Upper lobe of right lung (tissue), 1 donor: ENCODE results near the gene ALPK3. TPM values are rescaled to one million over a fixed set of nuclear protein-coding genes. Genes with fewer than 3 reads are reported as not detected.
A peak's percentile ranks its signal among the peaks of the same experiment; 100 is the strongest.

Source experiments
- ATAC-seq: fragments of 200-7000 bp; cut with Tn5 transposase; one replicate; pipeline ENCODE4 v1.9.1; 2020; ENCODE audit warnings: mild to moderate bottlenecking, moderate library complexity
- DNase-seq: peaks from one replicate; pipeline ENCODE4 v3.0.0-alpha.2; 2020
- H3K27ac ChIP-seq: fragments of 200-600 bp; one replicate; pipeline ENCODE4 v1.8.0; 2022
- H3K27me3 ChIP-seq: fragments of 200-600 bp; one replicate; pipeline ENCODE4 v1.8.0; 2022; ENCODE audit warnings: mild to moderate bottlenecking
- H3K36me3 ChIP-seq: fragments of 200-600 bp; one replicate; pipeline ENCODE4 v1.8.0; 2022
- H3K4me1 ChIP-seq: fragments of 200-600 bp; one replicate; pipeline ENCODE4 v1.8.0; 2022
- H3K4me3 ChIP-seq: fragments of 200-600 bp; one replicate; pipeline ENCODE4 v1.8.0; 2022; ENCODE audit warnings: mild to moderate bottlenecking
- H3K9me3 ChIP-seq: fragments of 200-600 bp; one replicate; pipeline ENCODE4 v1.8.0; 2022
- CTCF ChIP-seq: fragments of 200-600 bp; IDR thresholded peaks from one replicate; pipeline ENCODE4 v1.8.0; 2022; ENCODE audit warnings: antibody characterized with exemption
- intact Hi-C: fragments of 100-400 bp; cut with DNase I; formaldehyde crosslinking; loops from one replicate; pipeline ENCODE4 v1.11.0; 2022
- total RNA-seq: library from RNA; stranded (reverse); fragmentation: NEBNext Ultra II Directional; extraction: Animal tissue kit (Norgen Biotek cat#: 25700); gene quantifications from one replicate; pipeline ENCODE4 v1.2.1, GENCODE V29; 2021
- donor health status: DM: no; HTN: yes; CAD: no; lungs with severe emphysema.

Gene ALPK3
- total RNA-seq, 1 donor from 2014 or later = 21.0 TPM

- Histone ChIP-seq H3K4me3 (no peak overlapping the region), H3K27me3 (no peaks in the 10 kb centered on the region), H3K4me1 (peaks cover 42% of the 10 kb centered on the region), H3K9me3 (no peaks in the 10 kb centered on the region), H3K27ac (peak overlapping the region; percentile 17), H3K36me3 (no peaks in the 10 kb centered on the region)
- no peak for ATAC-seq
- intact Hi-C loops = no loop called here
- TF ChIP-seq CTCF = no peak
- peak; percentile 35 for DNase-seq
Measured at GRCh38 chr15:84823282-84823878, 6.2 kb downstream of the ALPK3 start.

- H3K9me3 ChIP-seq = no peaks in the 10 kb centered on the region
- peaks cover 32% of the 10 kb centered on the region for H3K4me1 ChIP-seq
- intact Hi-C loops = no loop called here
- no peak overlapping the region for H3K4me3 ChIP-seq
- H3K27me3 ChIP-seq = no peaks in the 10 kb centered on the region
- TF ChIP-seq CTCF = no peak
- DNase-seq (peak; percentile 13), ATAC-seq (no peak)
- no peaks in the 10 kb centered on the region for H3K36me3 ChIP-seq
- H3K27ac ChIP-seq = no peak overlapping the region
Measured at GRCh38 chr15:84824260-84825007, 7.3 kb downstream of the ALPK3 start.

DNA sequence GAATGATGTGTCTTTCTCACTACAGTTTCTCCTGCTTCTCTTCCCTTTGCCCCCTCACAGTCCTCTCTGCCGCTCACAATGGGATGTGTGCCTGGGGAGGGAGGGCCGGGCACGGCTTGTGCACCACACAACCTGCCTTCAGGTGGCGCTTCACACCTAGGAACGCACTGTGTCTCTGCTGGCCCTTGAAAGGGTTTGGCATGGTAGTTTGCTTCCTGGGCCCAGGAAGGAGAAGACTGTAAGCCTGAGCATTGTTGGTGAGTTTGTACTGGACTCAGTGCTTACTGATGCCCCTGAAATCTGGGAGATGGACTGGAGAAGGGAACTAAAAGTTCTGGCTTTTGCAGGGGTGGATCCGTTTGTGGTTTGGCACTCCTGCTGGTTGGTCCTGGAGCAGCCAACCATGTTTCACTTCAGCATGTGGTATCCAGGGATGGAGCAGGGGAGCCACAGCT lies 9.2 kb downstream of the ALPK3 start:
- ATAC-seq = peak; percentile 80
- intact Hi-C loops = no loop called here
- no peak overlapping the region for H3K27ac ChIP-seq
- H3K4me1 ChIP-seq = peaks cover 23% of the 10 kb centered on the region
- H3K9me3 ChIP-seq = no peaks in the 10 kb centered on the region
- peak; percentile 24 for TF ChIP-seq CTCF
- H3K27me3 ChIP-seq = no peaks in the 10 kb centered on the region
- DNase-seq = no peak
- no peak overlapping the region for H3K4me3 ChIP-seq
- no peaks in the 10 kb centered on the region for H3K36me3 ChIP-seq

- intact Hi-C loops = no loop called here
- Histone ChIP-seq H3K27me3 (no peaks in the 10 kb centered on the region), H3K36me3 (no peaks in the 10 kb centered on the region), H3K4me1 (peaks cover 25% of the 10 kb centered on the region), H3K9me3 (no peaks in the 10 kb centered on the region), H3K4me3 (no peak overlapping the region), H3K27ac (no peak overlapping the region)
- ATAC-seq (no peak), DNase-seq (no peak)
- TF ChIP-seq CTCF = no peak
Measured at GRCh38 chr15:84827246-84827645, 10.1 kb downstream of the ALPK3 start.

DNA sequence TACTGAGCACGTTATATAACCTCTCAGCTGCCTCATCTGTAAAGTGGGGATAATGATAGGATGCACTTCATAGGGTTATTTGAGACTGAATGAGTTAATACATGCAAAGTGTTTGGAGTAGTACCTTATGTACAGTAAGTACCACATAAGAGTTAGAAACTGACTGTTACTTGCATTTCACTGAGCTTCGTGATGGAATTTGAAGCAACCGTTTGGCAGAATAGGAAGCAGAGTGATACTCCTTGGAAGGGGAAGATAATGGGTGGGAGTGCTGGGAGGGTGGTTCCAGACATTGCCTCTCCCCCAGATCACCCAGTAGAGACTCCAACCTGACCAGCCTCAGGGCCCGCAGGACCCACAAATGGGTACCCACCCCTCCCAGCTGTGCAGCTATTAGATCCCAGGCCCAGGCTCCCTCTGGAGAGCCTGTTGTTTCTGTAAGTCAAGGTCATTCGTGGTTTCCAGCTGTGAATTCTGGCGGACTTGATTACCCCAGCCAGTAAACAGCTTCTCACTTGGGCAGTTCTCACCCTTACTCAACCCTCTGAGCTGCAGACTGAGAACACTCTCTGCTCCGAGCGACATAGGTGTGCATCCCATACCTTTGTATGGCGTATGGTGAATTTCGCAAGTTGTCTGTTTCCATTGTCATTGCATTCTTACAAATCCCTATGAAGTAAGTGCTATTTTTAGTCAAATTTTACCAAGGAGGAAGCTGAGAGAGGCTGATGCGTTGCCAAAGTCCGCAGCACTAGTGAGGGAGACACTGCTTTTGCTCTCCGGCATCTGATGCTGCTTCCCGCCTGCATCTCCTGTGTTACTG lies 11.1 kb downstream of the ALPK3 start:
- TF ChIP-seq CTCF = no peak
- peak; percentile 37 for ATAC-seq
- no peaks in the 10 kb centered on the region for H3K27me3 ChIP-seq
- no peak for DNase-seq
- H3K4me3 ChIP-seq = no peak overlapping the region
- peaks cover 24% of the 10 kb centered on the region for H3K4me1 ChIP-seq
- peak overlapping the region; percentile 36 for H3K27ac ChIP-seq
- intact Hi-C loops = no loop called here
- no peaks in the 10 kb centered on the region for H3K9me3 ChIP-seq
- no peaks in the 10 kb centered on the region for H3K36me3 ChIP-seq
